Suppressor macrophage (primary cell): ENCODE results near the gene SLC16A8.
"Not testable (repeated sequence)": the region's sequence is repeated elsewhere in the genome, so short reads cannot be mapped to it uniquely, and the experiment has no call there.

ENCODE experiments used
- DNase-seq, 4 experiments: peaks; one replicate each; pipeline ENCODE4 v3.0.0-alpha.2; 2020 to 2022

SLC16A8 gene

GRCh38 chr22:38043151-38044039 is 40.6 kb downstream of the SLC16A8 start:
- DNase-seq = no peak

GRCh38 chr22:38042488-38042790 is 41.5 kb downstream of the SLC16A8 start:
- DNase-seq = peak; percentile 20 to 66 (median 52)

GRCh38 chr22:38041760-38042487 is 42.1 kb downstream of the SLC16A8 start:
- peak in 2 of 4 experiments; percentile 18 to 21 for DNase-seq

- no peak for DNase-seq
Measured at GRCh38 chr22:38040953-38041759, 42.8 kb downstream of the SLC16A8 start.

- no peak for DNase-seq
Measured at GRCh38 chr22:38038890-38039812, 44.8 kb downstream of the SLC16A8 start.

- DNase-seq = no peak
Measured at GRCh38 chr22:38038426-38038825, 45.6 kb downstream of the SLC16A8 start.

GRCh38 chr22:38037367-38038150 is 46.4 kb downstream of the SLC16A8 start:
- DNase-seq = not testable (repeated sequence)

GRCh38 chr22:38036392-38037062 is 47.5 kb downstream of the SLC16A8 start:
- DNase-seq = no peak

GRCh38 chr22:38035530-38035885 is 48.5 kb downstream of the SLC16A8 start:
- no peak for DNase-seq

- no peak for DNase-seq
Measured at GRCh38 chr22:38034884-38035529, 49.0 kb downstream of the SLC16A8 start.

- peak; percentile 71 to 88 (median 86) for DNase-seq
Measured at GRCh38 chr22:38034278-38034882, 49.6 kb downstream of the SLC16A8 start.

- no peak for DNase-seq
Measured at GRCh38 chr22:38033522-38034277, 50.3 kb downstream of the SLC16A8 start.

- peak; percentile 58 to 75 (median 69) for DNase-seq
Measured at GRCh38 chr22:38032681-38033521, 51.1 kb downstream of the SLC16A8 start.

GRCh38 chr22:38031491-38031890 is 52.5 kb downstream of the SLC16A8 start:
- DNase-seq = no peak

- DNase-seq = no peak
Measured at GRCh38 chr22:38030311-38031133, 53.5 kb downstream of the SLC16A8 start.

GRCh38 chr22:38029901-38030300 is 54.1 kb downstream of the SLC16A8 start:
- no peak for DNase-seq

GRCh38 chr22:38029370-38029769 is 54.6 kb downstream of the SLC16A8 start:
- DNase-seq = no peak
